ENCODE data around the gene DCC.

DCC gene

DNA sequence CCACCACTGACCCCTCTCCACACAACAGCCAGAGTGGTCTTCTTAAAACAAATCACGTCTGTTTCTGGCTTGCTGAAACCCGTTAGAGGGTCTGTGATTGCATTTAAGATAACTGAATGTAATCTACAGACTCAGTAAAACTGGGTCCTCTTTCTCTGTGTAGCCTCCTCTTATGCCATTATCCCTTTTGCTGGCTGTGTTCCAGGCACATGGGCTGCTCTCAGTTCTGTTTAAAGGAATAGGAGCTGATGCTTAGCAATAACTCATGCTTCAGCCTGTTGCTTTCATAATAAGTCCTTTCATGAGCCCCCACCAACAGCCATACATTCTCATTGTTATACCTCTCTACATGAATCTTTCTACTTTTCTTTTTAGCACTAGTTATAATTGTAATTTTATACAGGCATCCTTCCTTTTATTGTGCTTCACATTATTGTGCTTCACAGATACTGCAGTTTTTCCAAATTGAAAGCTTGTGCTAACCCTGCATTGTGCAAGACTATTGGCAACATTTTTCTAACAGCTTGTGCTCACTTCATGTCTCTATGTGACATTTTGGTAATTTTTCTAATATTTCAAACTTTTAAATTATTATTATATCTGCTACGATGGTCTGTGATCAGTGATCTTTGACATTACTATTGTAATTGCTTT lies 1101.9 kb downstream of the DCC start:
- Histone ChIP-seq H3K9me3 (ENCODE audit: insufficient read depth, low read depth, low read length) (no peaks in the 10 kb centered on the region), H3K4me3 (ENCODE audit: low read length, poor library complexity, severe bottlenecking) (no peak overlapping the region), H2AFZ (ENCODE audit: low read length) (no peak overlapping the region), H3K9ac (ENCODE audit: low read depth, low read length, poor library complexity, severe bottlenecking) (no peak overlapping the region), H4K20me1 (ENCODE audit: insufficient read depth, low read length, poor library complexity, severe bottlenecking) (no peaks in the 10 kb centered on the region), H3K4me1 (ENCODE audit: insufficient read depth, low read length, poor library complexity, severe bottlenecking) (no peaks in the 10 kb centered on the region), H3K79me2 (ENCODE audit: insufficient read depth, low read length) (no peaks in the 10 kb centered on the region), H3K4me2 (ENCODE audit: low read depth, low read length, poor library complexity, severe bottlenecking) (no peak overlapping the region), H3K9me2 (replicated peaks; ENCODE audit: low read depth, low read length) (no peaks in the 10 kb centered on the region), H3K36me3 (ENCODE audit: insufficient read depth, low read length) (no peaks in the 10 kb centered on the region), H3F3A (ENCODE audit: low read depth) (no peaks in the 10 kb centered on the region), H3K27me3 (ENCODE audit: insufficient read depth, low read length, poor library complexity, severe bottlenecking) (no peaks in the 10 kb centered on the region)
- TF ChIP-seq, protein P1, sequence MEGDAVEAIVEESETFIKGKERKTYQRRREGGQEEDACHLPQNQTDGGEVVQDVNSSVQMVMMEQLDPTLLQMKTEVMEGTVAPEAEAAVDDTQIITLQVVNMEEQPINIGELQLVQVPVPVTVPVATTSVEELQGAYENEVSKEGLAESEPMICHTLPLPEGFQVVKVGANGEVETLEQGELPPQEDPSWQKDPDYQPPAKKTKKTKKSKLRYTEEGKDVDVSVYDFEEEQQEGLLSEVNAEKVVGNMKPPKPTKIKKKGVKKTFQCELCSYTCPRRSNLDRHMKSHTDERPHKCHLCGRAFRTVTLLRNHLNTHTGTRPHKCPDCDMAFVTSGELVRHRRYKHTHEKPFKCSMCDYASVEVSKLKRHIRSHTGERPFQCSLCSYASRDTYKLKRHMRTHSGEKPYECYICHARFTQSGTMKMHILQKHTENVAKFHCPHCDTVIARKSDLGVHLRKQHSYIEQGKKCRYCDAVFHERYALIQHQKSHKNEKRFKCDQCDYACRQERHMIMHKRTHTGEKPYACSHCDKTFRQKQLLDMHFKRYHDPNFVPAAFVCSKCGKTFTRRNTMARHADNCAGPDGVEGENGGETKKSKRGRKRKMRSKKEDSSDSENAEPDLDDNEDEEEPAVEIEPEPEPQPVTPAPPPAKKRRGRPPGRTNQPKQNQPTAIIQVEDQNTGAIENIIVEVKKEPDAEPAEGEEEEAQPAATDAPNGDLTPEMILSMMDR (conservative IDR thresholded peaks at IDR 0.05; ENCODE audit: low read length): no peak
- no peak for TF ChIP-seq EZH2phosphoT487 (IDR thresholded peaks at IDR 0.05; ENCODE audit: borderline replicate concordance)

DNA sequence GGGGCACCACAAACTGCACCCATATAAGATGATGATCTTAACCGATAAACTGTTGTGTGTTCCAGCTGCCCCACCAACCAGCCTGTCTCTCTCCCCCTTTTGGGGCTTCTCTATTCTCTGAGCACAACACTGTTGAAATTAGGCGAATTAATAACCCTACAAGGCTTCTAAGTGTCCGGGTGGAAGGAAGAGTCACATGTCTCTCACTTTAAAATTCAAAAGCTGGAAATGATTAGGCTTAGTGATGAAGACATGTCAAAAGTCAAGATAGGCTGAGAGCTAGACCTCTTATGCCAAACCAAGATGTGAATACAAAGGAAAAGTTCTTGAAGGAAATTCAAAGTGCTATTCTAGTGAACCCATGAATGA lies 1102.4 kb downstream of the DCC start:
- Histone ChIP-seq H4K20me1 (ENCODE audit: insufficient read depth, low read length, poor library complexity, severe bottlenecking) (no peaks in the 10 kb centered on the region), H3K36me3 (ENCODE audit: insufficient read depth, low read length) (no peaks in the 10 kb centered on the region), H3F3A (ENCODE audit: low read depth) (no peaks in the 10 kb centered on the region), H3K79me2 (ENCODE audit: insufficient read depth, low read length) (no peaks in the 10 kb centered on the region), H3K9me2 (replicated peaks; ENCODE audit: low read depth, low read length) (no peaks in the 10 kb centered on the region), H3K4me3 (ENCODE audit: low read length, poor library complexity, severe bottlenecking) (no peak overlapping the region), H3K9me3 (ENCODE audit: insufficient read depth, low read depth, low read length) (no peaks in the 10 kb centered on the region), H2AFZ (ENCODE audit: low read length) (no peak overlapping the region), H3K9ac (ENCODE audit: low read depth, low read length, poor library complexity, severe bottlenecking) (no peak overlapping the region), H3K4me2 (ENCODE audit: low read depth, low read length, poor library complexity, severe bottlenecking) (no peak overlapping the region), H3K4me1 (ENCODE audit: insufficient read depth, low read length, poor library complexity, severe bottlenecking) (no peaks in the 10 kb centered on the region), H3K27me3 (ENCODE audit: insufficient read depth, low read length, poor library complexity, severe bottlenecking) (no peaks in the 10 kb centered on the region)
- TF ChIP-seq, protein P1 (conservative IDR thresholded peaks at IDR 0.05; ENCODE audit: low read length): no peak
- no peak for TF ChIP-seq EZH2phosphoT487 (IDR thresholded peaks at IDR 0.05; ENCODE audit: borderline replicate concordance)

DNA sequence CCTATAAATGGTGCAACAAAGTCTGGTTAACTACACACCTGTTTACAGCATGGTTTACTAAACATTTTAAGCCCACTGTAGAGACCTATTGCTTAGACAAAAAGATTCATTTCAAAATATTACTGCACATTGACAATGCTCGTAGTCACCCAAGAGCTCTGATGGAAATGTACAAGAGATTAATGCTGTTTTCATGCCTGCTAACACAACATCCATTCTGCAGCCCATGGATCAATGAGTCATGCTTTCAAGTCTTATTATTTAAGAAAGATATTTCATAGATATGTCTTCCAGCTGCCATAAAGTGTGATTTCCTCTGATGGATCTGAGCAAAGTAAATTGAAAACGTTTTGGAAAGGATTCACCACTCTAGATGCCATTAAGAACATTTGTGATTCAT lies 1103.3 kb downstream of the DCC start:
- Histone ChIP-seq H4K20me1 (ENCODE audit: insufficient read depth, low read length, poor library complexity, severe bottlenecking) (no peaks in the 10 kb centered on the region), H3K36me3 (ENCODE audit: insufficient read depth, low read length) (no peaks in the 10 kb centered on the region), H3F3A (ENCODE audit: low read depth) (no peaks in the 10 kb centered on the region), H2AFZ (ENCODE audit: low read length) (no peak overlapping the region), H3K9me2 (replicated peaks; ENCODE audit: low read depth, low read length) (no peaks in the 10 kb centered on the region), H3K4me1 (ENCODE audit: insufficient read depth, low read length, poor library complexity, severe bottlenecking) (no peaks in the 10 kb centered on the region), H3K4me2 (ENCODE audit: low read depth, low read length, poor library complexity, severe bottlenecking) (no peak overlapping the region), H3K4me3 (ENCODE audit: low read length, poor library complexity, severe bottlenecking) (no peak overlapping the region), H3K9ac (ENCODE audit: low read depth, low read length, poor library complexity, severe bottlenecking) (no peak overlapping the region), H3K9me3 (ENCODE audit: insufficient read depth, low read depth, low read length) (no peaks in the 10 kb centered on the region), H3K79me2 (ENCODE audit: insufficient read depth, low read length) (no peaks in the 10 kb centered on the region), H3K27me3 (ENCODE audit: insufficient read depth, low read length, poor library complexity, severe bottlenecking) (no peaks in the 10 kb centered on the region)
- TF ChIP-seq EZH2phosphoT487 (IDR thresholded peaks at IDR 0.05; ENCODE audit: borderline replicate concordance): no peak
- TF ChIP-seq, protein P1 (conservative IDR thresholded peaks at IDR 0.05; ENCODE audit: low read length): no peak

Data from Loucy (cell line).